ENCODE data around the gene TBC1D22B. TPM values are rescaled to one million over a fixed set of nuclear protein-coding genes. Genes with fewer than 3 reads are reported as not detected.

Gene TBC1D22B
- polyA plus RNA-seq, 3 donors, result 3.9 to 5.0 (median 4.9) TPM

- Mint-ChIP-seq H3K4me1 (peaks cover 20% of the 10 kb centered on the region), H3K4me3 (no peak overlapping the region), H3K27ac (no peak overlapping the region), H3K9me3 (peaks cover 0 to 6% (median 0%) of the 10 kb centered on the region in 7 donors), H3K36me3 (peaks cover 0 to 2% of the 10 kb centered on the region in 2 donors), H3K27me3 (ENCODE audit: low read depth in 3 of 3) (peaks cover 0 to 2% (median 0%) of the 10 kb centered on the region in 3 donors)
- Histone ChIP-seq H3K9ac (ENCODE audit: insufficient read depth, low read length, poor library complexity, severe bottlenecking) (no peak overlapping the region), H3K36me3 (replicated peaks in 1 of 2; ENCODE audit: control insufficient read depth in 1 of 2, insufficient read depth in 2 of 2, low read length in 2 of 2) (no peaks in the 10 kb centered on the region), H2AFZ (ENCODE audit: insufficient read depth, low read depth, low read length, poor library complexity, severe bottlenecking) (no peak overlapping the region), H3K4me2 (replicated peaks; ENCODE audit: extremely low read depth, low read length, poor library complexity, severe bottlenecking) (no peak overlapping the region), H3K4me1 (ENCODE audit: control insufficient read depth in 1 of 2, insufficient read depth in 2 of 2, low read length in 2 of 2) (peaks cover 19 to 21% of the 10 kb centered on the region in 2 donors), H3K9me3 (replicated peaks in 1 of 2; ENCODE audit: control insufficient read depth in 1 of 2, insufficient read depth in 1 of 2, low read length in 2 of 2) (no peaks in the 10 kb centered on the region), H3K27me3 (ENCODE audit: control insufficient read depth in 2 of 2, insufficient read depth in 2 of 2, low read length in 2 of 2) (no peaks in the 10 kb centered on the region), H3K27ac (ENCODE audit: low read depth in 1 of 2, low read length in 2 of 2) (no peak overlapping the region), H4K20me1 (ENCODE audit: insufficient read depth, low read length) (no peaks in the 10 kb centered on the region), H3K4me3 (replicated peaks in 1 of 3; ENCODE audit: low read depth in 2 of 3, low read length in 3 of 3) (no peak overlapping the region), H3K79me2 (ENCODE audit: insufficient read depth, low read length) (no peaks in the 10 kb centered on the region)
- TF ChIP-seq CTCF (IDR thresholded peaks at IDR 0.05), result no peak
- intact Hi-C loops (cut with micrococcal nuclease), result no loop called here
- DNase-seq, result no peak
These were observed 19.8 kb upstream of the TBC1D22B start for GRCh38 chr6:37237789-37238188.

- H3K9me3 Mint-ChIP-seq, result peaks cover 0 to 6% (median 0%) of the 10 kb centered on the region in 7 donors
- Histone ChIP-seq H3K27me3 (ENCODE audit: control insufficient read depth in 2 of 2, insufficient read depth in 2 of 2, low read length in 2 of 2) (no peaks in the 10 kb centered on the region), H3K4me1 (ENCODE audit: control insufficient read depth in 1 of 2, insufficient read depth in 2 of 2, low read length in 2 of 2) (peaks cover 19 to 21% of the 10 kb centered on the region in 2 donors), H2AFZ (ENCODE audit: insufficient read depth, low read depth, low read length, poor library complexity, severe bottlenecking) (no peak overlapping the region), H3K9ac (ENCODE audit: insufficient read depth, low read length, poor library complexity, severe bottlenecking) (no peak overlapping the region), H3K79me2 (ENCODE audit: insufficient read depth, low read length) (no peaks in the 10 kb centered on the region), H3K4me3 (replicated peaks in 1 of 3; ENCODE audit: low read depth in 2 of 3, low read length in 3 of 3) (no peak overlapping the region), H3K36me3 (replicated peaks in 1 of 2; ENCODE audit: control insufficient read depth in 1 of 2, insufficient read depth in 2 of 2, low read length in 2 of 2) (no peaks in the 10 kb centered on the region), H3K9me3 (replicated peaks in 1 of 2; ENCODE audit: control insufficient read depth in 1 of 2, insufficient read depth in 1 of 2, low read length in 2 of 2) (no peaks in the 10 kb centered on the region), H3K4me2 (replicated peaks; ENCODE audit: extremely low read depth, low read length, poor library complexity, severe bottlenecking) (no peak overlapping the region), H3K27ac (ENCODE audit: low read depth in 1 of 2, low read length in 2 of 2) (no peak overlapping the region), H4K20me1 (ENCODE audit: insufficient read depth, low read length) (no peaks in the 10 kb centered on the region)
- H3K27me3 Mint-ChIP-seq (ENCODE audit: low read depth in 3 of 3), result no peaks in the 10 kb centered on the region
- peak in 1 of 3 donors; percentile 29 for DNase-seq
- peaks cover 20% of the 10 kb centered on the region for H3K4me1 Mint-ChIP-seq
- H3K36me3 Mint-ChIP-seq, result peaks cover 0 to 2% of the 10 kb centered on the region in 2 donors
- no peak overlapping the region for H3K4me3 Mint-ChIP-seq
- intact Hi-C loops (cut with micrococcal nuclease), result no loop called here
- TF ChIP-seq CTCF (IDR thresholded peaks at IDR 0.05), result no peak
- 80% methylated on average over 1 of the region's 1 CpG for WGBS (ENCODE audit: insufficient coverage)
- H3K27ac Mint-ChIP-seq, result peak overlapping the region in 2 of 7 donors; percentile 8 to 26
These were observed 19.2 kb upstream of the TBC1D22B start for GRCh38 chr6:37238381-37238780.
